Dendritic cell treated with granulocyte-macrophage colony-stimulating factor and Interleukin-4, amounts not matched to agents 40 ng/mL and 50 ng/mL, for 4 days (primary cell): Measurements from ENCODE around the gene PCID2.
A peak's percentile ranks its signal among the peaks of the same experiment; 100 is the strongest.

Source experiments
- H3K27ac Mint-ChIP-seq: one replicate; pipeline ENCODE4 v1.8.0; 2022; ENCODE audit warnings: mild to moderate bottlenecking, mixed read lengths
- H3K27me3 Mint-ChIP-seq: one replicate; pipeline ENCODE4 v1.8.0; 2022; ENCODE audit warnings: mild to moderate bottlenecking, mixed read lengths
- H3K36me3 Mint-ChIP-seq: one replicate; pipeline ENCODE4 v1.8.0; 2022; ENCODE audit warnings: low read depth, mixed read lengths
- H3K4me1 Mint-ChIP-seq: one replicate; pipeline ENCODE4 v1.8.0; 2022; ENCODE audit warnings: low read depth, mixed read lengths
- H3K4me3 Mint-ChIP-seq: one replicate; pipeline ENCODE4 v1.8.0; 2022; ENCODE audit warnings: mild to moderate bottlenecking, moderate library complexity, mixed read lengths
- H3K9me3 Mint-ChIP-seq: one replicate; pipeline ENCODE4 v1.8.0; 2022; ENCODE audit warnings: mixed read lengths
- intact Hi-C: fragments of 100-400 bp; cut with micrococcal nuclease; formaldehyde crosslinking; loops from one replicate; pipeline ENCODE4 v1.15.0; 2022

Gene PCID2

GRCh38 chr13:113140677-113141600 lies 67.5 kb downstream of the PCID2 start:
- peaks cover 5% of the 10 kb centered on the region for H3K4me1 Mint-ChIP-seq

GRCh38 chr13:113139577-113139976 lies 68.9 kb downstream of the PCID2 start:
- Mint-ChIP-seq H3K27me3 (peaks cover 15% of the 10 kb centered on the region), H3K4me3 (no peak overlapping the region), H3K4me1 (peaks cover 5% of the 10 kb centered on the region), H3K27ac (no peak overlapping the region), H3K9me3 (no peaks in the 10 kb centered on the region), H3K36me3 (no peaks in the 10 kb centered on the region)
- intact Hi-C loops, result no loop called here

More at GRCh38 chr13:113140677-113141600, 67.5 kb downstream of the PCID2 start:
- Mint-ChIP-seq H3K36me3 (no peaks in the 10 kb centered on the region), H3K27ac (no peak overlapping the region), H3K27me3 (peaks cover 9% of the 10 kb centered on the region), H3K9me3 (no peaks in the 10 kb centered on the region), H3K4me3 (no peak overlapping the region)
- intact Hi-C loops, result no loop called here

- Mint-ChIP-seq H3K36me3 (no peaks in the 10 kb centered on the region), H3K27ac (no peak overlapping the region), H3K4me1 (peaks cover 5% of the 10 kb centered on the region), H3K27me3 (peaks cover 15% of the 10 kb centered on the region), H3K9me3 (no peaks in the 10 kb centered on the region), H3K4me3 (no peak overlapping the region)
- intact Hi-C loops, result no loop called here
Measured at GRCh38 chr13:113138792-113139551, 69.5 kb downstream of the PCID2 start.

- H3K4me1 Mint-ChIP-seq, result peaks cover 5% of the 10 kb centered on the region
- intact Hi-C loops, result no loop called here
- no peak overlapping the region for H3K4me3 Mint-ChIP-seq
- H3K27me3 Mint-ChIP-seq, result peaks cover 22% of the 10 kb centered on the region
- no peaks in the 10 kb centered on the region for H3K36me3 Mint-ChIP-seq
- no peak overlapping the region for H3K27ac Mint-ChIP-seq
- H3K9me3 Mint-ChIP-seq, result no peaks in the 10 kb centered on the region
Measured at GRCh38 chr13:113137691-113138298, 70.7 kb downstream of the PCID2 start.

- intact Hi-C loops, result no loop called here
- no peak overlapping the region for H3K27ac Mint-ChIP-seq
- no peaks in the 10 kb centered on the region for H3K9me3 Mint-ChIP-seq
- peaks cover 27% of the 10 kb centered on the region for H3K27me3 Mint-ChIP-seq
- no peaks in the 10 kb centered on the region for H3K36me3 Mint-ChIP-seq
- H3K4me1 Mint-ChIP-seq, result peaks cover 5% of the 10 kb centered on the region
- no peak overlapping the region for H3K4me3 Mint-ChIP-seq
Measured at GRCh38 chr13:113135281-113135760, 73.1 kb downstream of the PCID2 start.

GRCh38 chr13:113129921-113130750 lies 78.3 kb downstream of the PCID2 start:
- intact Hi-C loops, result no loop called here
- H3K4me1 Mint-ChIP-seq, result peaks cover 5% of the 10 kb centered on the region
- H3K27me3 Mint-ChIP-seq, result peaks cover 45% of the 10 kb centered on the region
- no peaks in the 10 kb centered on the region for H3K9me3 Mint-ChIP-seq
- no peaks in the 10 kb centered on the region for H3K36me3 Mint-ChIP-seq
- H3K4me3 Mint-ChIP-seq, result peak overlapping the region; percentile 59
- no peak overlapping the region for H3K27ac Mint-ChIP-seq

- Mint-ChIP-seq H3K27ac (no peak overlapping the region), H3K27me3 (peaks cover 42% of the 10 kb centered on the region), H3K4me1 (peaks cover 5% of the 10 kb centered on the region), H3K9me3 (no peaks in the 10 kb centered on the region), H3K36me3 (no peaks in the 10 kb centered on the region), H3K4me3 (no peak overlapping the region)
- intact Hi-C loops, result no loop called here
Measured at GRCh38 chr13:113129480-113129879, 79.0 kb downstream of the PCID2 start.
